Measurements from ENCODE around the gene PAXIP1. TPM values are rescaled to one million over a fixed set of nuclear protein-coding genes. Genes with fewer than 3 reads are reported as not detected.

Gene PAXIP1
- total RNA-seq, 6 donors from 2014 or later = 8.0 to 18.9 (median 10.5) TPM

DNA sequence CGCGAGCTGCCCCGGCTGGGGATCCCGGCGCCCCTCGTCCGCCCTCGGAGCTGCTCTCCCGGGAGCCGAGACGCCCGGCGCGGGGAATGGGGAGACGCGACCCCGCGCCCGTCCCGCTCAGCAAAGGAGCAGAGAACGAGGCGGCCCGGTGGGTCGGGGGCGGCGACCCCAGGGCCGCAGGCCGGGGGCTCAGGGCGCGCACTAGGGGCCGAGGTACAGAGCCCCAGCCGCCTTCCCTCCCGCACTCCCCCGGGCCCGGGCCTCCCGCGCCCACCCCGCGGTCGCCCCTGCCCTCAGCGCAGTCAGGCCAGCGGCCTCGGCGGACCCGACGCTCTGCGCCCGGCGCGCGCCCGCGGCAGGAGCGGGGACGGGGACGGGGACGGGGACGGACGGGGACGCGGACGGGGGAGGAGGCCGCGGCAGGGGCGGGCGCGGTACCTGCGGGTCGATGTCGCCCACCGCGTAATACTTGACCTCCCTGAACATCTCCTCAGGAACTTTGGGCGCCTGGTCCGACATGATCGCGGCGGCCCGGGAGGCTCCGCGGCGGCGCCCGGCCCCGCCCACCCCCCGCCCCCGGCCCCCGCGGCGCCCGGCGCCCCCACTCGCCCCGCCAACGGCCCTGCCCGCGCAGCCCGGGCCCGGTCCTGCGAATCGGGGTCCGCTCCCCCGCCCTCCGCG is 373 bp downstream of the PAXIP1 start:
- TF ChIP-seq POLR2AphosphoS5 (IDR thresholded peaks at IDR 0.05) = no peak
- no peak for TF ChIP-seq EP300 (IDR thresholded peaks at IDR 0.05)
- no peak for TF ChIP-seq POLR2A (IDR thresholded peaks at IDR 0.05)
- TF ChIP-seq, protein P1, sequence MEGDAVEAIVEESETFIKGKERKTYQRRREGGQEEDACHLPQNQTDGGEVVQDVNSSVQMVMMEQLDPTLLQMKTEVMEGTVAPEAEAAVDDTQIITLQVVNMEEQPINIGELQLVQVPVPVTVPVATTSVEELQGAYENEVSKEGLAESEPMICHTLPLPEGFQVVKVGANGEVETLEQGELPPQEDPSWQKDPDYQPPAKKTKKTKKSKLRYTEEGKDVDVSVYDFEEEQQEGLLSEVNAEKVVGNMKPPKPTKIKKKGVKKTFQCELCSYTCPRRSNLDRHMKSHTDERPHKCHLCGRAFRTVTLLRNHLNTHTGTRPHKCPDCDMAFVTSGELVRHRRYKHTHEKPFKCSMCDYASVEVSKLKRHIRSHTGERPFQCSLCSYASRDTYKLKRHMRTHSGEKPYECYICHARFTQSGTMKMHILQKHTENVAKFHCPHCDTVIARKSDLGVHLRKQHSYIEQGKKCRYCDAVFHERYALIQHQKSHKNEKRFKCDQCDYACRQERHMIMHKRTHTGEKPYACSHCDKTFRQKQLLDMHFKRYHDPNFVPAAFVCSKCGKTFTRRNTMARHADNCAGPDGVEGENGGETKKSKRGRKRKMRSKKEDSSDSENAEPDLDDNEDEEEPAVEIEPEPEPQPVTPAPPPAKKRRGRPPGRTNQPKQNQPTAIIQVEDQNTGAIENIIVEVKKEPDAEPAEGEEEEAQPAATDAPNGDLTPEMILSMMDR (IDR thresholded peaks at IDR 0.05) = no peak
- Histone ChIP-seq H3K9me3 (no peaks in the 10 kb centered on the region), H3K27me3 (no peaks in the 10 kb centered on the region), H3K36me3 (peaks cover 0 to 8% (median 5%) of the 10 kb centered on the region in 4 donors), H3K4me1 (peaks cover 9 to 28% (median 18%) of the 10 kb centered on the region in 4 donors), H3K27ac (peak overlapping the region; percentile 45 to 97 (median 82)), H3K4me3 (peak overlapping the region; percentile 51 to 100 (median 92))
- peak; percentile 42 to 91 for DNase-seq
- ATAC-seq (ENCODE audit: low FRiP score in 2 of 2) = peak in 1 of 2 donors; percentile 28
- 1% methylated on average over 17 of the region's 104 CpGs; no CpG with 5 or more reads in 1 of the 2 donors for WGBS, 2 donors

GRCh38 chr7:155001756-155002410 is 1.0 kb downstream of the PAXIP1 start:
- H3K27me3 ChIP-seq = no peaks in the 10 kb centered on the region
- H3K9me3 ChIP-seq = no peaks in the 10 kb centered on the region
- peaks cover 9 to 28% (median 18%) of the 10 kb centered on the region in 4 donors for H3K4me1 ChIP-seq
- peaks cover 0 to 15% (median 9%) of the 10 kb centered on the region in 4 donors for H3K36me3 ChIP-seq
- ATAC-seq (ENCODE audit: low FRiP score in 2 of 2) = no peak
- DNase-seq = no peak
- peak overlapping the region in 3 of 4 donors; percentile 45 to 97 (median 72) for H3K27ac ChIP-seq
- TF ChIP-seq, protein P1 (IDR thresholded peaks at IDR 0.05) = no peak
- TF ChIP-seq POLR2AphosphoS5 (IDR thresholded peaks at IDR 0.05) (no peak), EP300 (IDR thresholded peaks at IDR 0.05) (no peak), POLR2A (IDR thresholded peaks at IDR 0.05) (no peak)
- 17 to 29% methylated on average over 13 to 21 of the region's 24 CpGs for WGBS, 2 donors
- H3K4me3 ChIP-seq = peak overlapping the region; percentile 51 to 100 (median 92)

DNA sequence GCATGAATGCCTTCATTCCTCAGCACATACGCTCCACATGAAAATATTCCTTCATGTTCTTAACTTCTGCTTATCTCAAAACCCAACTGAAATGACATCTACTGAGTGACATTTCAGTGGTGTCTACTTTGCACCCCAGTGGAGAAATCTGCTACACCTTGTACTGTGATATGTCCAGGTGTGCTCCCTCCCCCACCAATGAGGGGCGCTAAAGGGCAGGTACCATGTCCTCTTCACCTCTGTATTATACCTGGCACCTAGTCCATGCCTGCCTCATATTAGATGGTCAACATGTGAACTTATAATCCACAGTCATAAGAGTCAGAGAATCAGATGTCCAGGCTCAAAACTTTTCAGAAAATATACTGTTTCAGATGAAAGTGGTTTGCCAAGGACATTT is 2.1 kb downstream of the PAXIP1 start:
- H3K4me1 ChIP-seq = peaks cover 9 to 28% (median 18%) of the 10 kb centered on the region in 4 donors
- H3K4me3 ChIP-seq = no peak overlapping the region
- H3K27ac ChIP-seq = no peak overlapping the region
- ATAC-seq (ENCODE audit: low FRiP score in 2 of 2) (no peak), DNase-seq (no peak)
- TF ChIP-seq, protein P1 (IDR thresholded peaks at IDR 0.05) = no peak
- TF ChIP-seq EP300 (IDR thresholded peaks at IDR 0.05) (no peak), POLR2A (IDR thresholded peaks at IDR 0.05) (no peak), POLR2AphosphoS5 (IDR thresholded peaks at IDR 0.05) (no peak)
- H3K9me3 ChIP-seq = no peaks in the 10 kb centered on the region
- H3K27me3 ChIP-seq = no peaks in the 10 kb centered on the region
- H3K36me3 ChIP-seq = peaks cover 3 to 24% (median 14%) of the 10 kb centered on the region in 4 donors
- 90 to 94% methylated on average over 2 of the region's 2 CpGs for WGBS, 2 donors

DNA sequence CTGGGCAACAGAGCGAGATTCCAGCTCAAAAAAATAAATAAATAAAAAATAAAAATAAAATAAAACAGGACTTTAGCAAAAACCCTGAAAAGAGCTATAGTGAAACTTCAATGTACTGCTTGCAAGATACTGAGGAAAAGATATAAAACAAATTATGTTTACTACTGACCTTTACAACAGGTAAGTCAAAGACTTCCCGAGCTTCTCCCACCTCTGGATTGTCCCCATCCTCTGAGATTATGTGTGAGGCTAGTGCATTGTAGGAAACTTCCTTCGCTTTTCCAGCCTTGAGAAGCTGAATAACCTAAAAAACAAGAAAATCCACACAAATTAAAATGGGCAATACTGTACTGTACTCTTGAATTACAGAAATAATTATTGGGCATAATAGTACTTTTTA is 4.4 kb downstream of the PAXIP1 start:
- Histone ChIP-seq H3K9me3 (no peaks in the 10 kb centered on the region), H3K27me3 (no peaks in the 10 kb centered on the region), H3K4me3 (no peak overlapping the region), H3K4me1 (peaks cover 0 to 21% (median 8%) of the 10 kb centered on the region in 4 donors), H3K36me3 (peaks cover 3 to 35% (median 18%) of the 10 kb centered on the region in 4 donors), H3K27ac (no peak overlapping the region)
- TF ChIP-seq POLR2A (IDR thresholded peaks at IDR 0.05) (no peak), EP300 (IDR thresholded peaks at IDR 0.05) (no peak), POLR2AphosphoS5 (IDR thresholded peaks at IDR 0.05) (no peak)
- TF ChIP-seq, protein P1 (IDR thresholded peaks at IDR 0.05) = no peak
- ATAC-seq (ENCODE audit: low FRiP score in 2 of 2) (no peak), DNase-seq (no peak)
- 95 to 100% methylated on average over 3 of the region's 3 CpGs for WGBS, 2 donors
